ENCODE data around the gene PRDM10. TPM values are rescaled to one million over a fixed set of nuclear protein-coding genes. Genes with fewer than 3 reads are reported as not detected.
A peak's percentile ranks its signal among the peaks of the same experiment; 100 is the strongest.

Gene PRDM10
- total RNA-seq, 1 donor from 2014 or later, result 4.7 TPM

DNA sequence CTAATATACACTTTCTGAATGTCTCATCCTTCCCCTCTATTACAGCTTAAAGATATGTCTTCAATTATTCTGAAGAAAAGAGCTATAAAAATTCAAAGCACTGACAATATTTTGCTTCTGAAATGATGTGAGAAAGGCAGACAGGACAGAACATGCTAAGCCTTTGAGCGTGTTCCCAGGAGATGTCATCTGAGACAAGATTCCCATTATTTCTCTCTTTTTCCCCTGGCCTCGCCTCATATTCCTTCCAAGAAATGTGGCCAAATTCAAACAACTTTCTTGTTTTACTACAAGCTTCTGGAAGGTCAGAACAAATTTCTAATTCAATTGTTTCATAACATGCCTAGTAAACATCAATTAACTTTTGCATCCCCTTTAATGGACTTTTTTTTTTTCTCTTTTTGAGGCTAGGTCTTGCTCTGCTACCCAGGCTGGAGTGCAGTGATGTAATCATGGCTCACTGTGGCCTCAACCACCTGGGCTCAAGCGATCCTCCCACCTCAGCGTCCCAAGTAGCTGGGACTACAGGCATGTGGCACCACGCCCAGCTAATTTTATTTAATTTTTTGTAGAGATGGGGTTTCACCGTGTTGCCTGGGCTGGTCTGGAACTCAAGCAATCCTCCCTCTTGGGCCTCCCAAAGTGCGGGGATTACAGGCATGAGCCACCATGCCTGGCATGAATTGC lies 70.1 kb downstream of the PRDM10 start:
- no peak overlapping the region for H3K4me3 ChIP-seq (ENCODE audit: low read depth, low read length)
- DNase-seq (ENCODE audit: low read depth), result peak; percentile 57
- no peak for FAIRE-seq
- H3K36me3 ChIP-seq (ENCODE audit: control insufficient read depth, insufficient read depth, low read length), result peaks cover 2% of the 10 kb centered on the region
- no peaks in the 10 kb centered on the region for H3K27me3 ChIP-seq (ENCODE audit: control insufficient read depth, insufficient read depth, low read length)
- TF ChIP-seq CTCF (IDR thresholded peaks at IDR 0.05; ENCODE audit: insufficient read depth, low read length, severe bottlenecking), result no peak

DNA sequence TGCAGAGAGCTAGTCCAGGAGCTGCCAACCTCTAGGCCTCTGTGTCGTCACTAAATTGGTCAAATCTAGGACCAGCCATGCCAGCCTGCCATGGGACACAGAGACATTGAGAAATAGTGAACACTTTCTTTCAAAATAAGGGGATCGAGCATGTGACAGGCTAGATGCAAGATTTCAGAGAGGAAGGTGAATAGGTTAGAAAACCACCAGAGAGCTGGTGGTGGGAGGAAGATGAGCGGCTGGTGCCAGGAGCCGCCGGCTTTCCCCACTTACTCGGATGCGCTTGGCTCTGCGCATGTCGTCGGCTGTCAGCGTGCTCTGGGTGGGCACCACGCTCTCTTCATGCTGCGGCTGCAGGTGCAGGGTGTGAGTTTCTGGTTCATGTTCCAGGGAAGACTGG lies 71.9 kb downstream of the PRDM10 start:
- H3K27me3 ChIP-seq (ENCODE audit: control insufficient read depth, insufficient read depth, low read length), result no peaks in the 10 kb centered on the region
- no peak for TF ChIP-seq CTCF (IDR thresholded peaks at IDR 0.05; ENCODE audit: insufficient read depth, low read length, severe bottlenecking)
- H3K36me3 ChIP-seq (ENCODE audit: control insufficient read depth, insufficient read depth, low read length), result peaks cover 2% of the 10 kb centered on the region
- H3K4me3 ChIP-seq (ENCODE audit: low read depth, low read length), result no peak overlapping the region
- FAIRE-seq (no peak), DNase-seq (ENCODE audit: low read depth) (no peak)

GRCh38 chr11:129930296-129930695 lies 72.3 kb downstream of the PRDM10 start:
- FAIRE-seq (no peak), DNase-seq (ENCODE audit: low read depth) (peak; percentile 72)
- TF ChIP-seq CTCF (IDR thresholded peaks at IDR 0.05; ENCODE audit: insufficient read depth, low read length, severe bottlenecking), result no peak
- no peaks in the 10 kb centered on the region for H3K27me3 ChIP-seq (ENCODE audit: control insufficient read depth, insufficient read depth, low read length)
- peaks cover 2% of the 10 kb centered on the region for H3K36me3 ChIP-seq (ENCODE audit: control insufficient read depth, insufficient read depth, low read length)
- H3K4me3 ChIP-seq (ENCODE audit: low read depth, low read length), result no peak overlapping the region

DNA sequence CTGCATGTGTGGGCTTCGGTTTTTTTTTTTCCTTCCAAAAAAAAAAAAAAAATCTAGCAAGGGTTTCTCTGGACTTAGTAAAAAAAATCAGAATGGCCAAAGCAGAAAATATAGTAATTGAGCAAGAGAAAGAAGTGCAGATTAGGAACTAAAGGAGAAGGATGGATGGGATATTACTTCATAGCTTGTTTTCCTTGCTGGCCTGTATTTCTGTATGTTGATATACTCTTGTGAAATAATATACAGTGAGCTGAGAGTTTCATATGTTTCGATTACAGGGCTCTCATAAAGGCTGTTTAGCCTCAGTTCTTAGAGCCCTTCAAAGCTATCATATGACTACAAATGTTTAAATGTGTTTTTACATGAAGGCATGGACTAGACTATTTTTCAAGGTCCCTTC lies 72.9 kb downstream of the PRDM10 start:
- H3K27me3 ChIP-seq (ENCODE audit: control insufficient read depth, insufficient read depth, low read length), result no peaks in the 10 kb centered on the region
- no peak overlapping the region for H3K4me3 ChIP-seq (ENCODE audit: low read depth, low read length)
- TF ChIP-seq CTCF (IDR thresholded peaks at IDR 0.05; ENCODE audit: insufficient read depth, low read length, severe bottlenecking), result no peak
- FAIRE-seq (no peak), DNase-seq (ENCODE audit: low read depth) (no peak)
- H3K36me3 ChIP-seq (ENCODE audit: control insufficient read depth, insufficient read depth, low read length), result peaks cover 4% of the 10 kb centered on the region

DNA sequence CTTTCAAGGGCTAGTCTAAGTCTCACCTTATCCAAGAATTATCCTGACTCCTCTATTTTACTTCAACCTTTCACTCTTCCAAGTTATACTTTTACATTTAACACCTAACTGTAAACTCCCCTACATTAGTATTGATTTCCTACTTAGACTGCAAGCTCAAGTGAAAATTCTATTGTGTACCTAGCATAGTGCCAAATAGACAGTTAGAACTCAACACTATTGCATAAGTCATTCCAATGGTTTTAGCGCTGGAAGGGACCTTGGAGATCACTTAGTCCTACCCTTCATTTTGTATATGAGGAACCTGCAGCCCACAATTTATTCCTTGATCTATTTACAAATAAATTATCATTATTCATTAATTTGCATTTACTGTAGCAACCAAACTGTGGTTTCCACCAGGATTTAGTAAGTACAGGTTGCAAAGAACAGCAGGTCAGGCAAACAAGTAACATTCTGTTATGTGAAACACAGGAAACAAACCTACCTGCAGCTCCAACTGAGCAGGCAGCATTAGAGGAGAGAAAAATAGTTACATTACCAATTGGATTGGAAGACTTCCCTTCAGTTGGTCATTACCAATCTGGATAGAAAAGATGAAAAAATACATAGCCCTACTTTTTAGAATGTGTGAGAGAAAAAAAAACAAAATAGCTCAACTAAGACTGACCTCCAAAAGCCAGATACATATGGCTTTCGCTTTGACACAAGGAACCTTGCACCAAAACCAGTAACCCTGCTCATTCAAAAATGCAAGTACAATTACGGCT lies 73.5 kb downstream of the PRDM10 start:
- no peaks in the 10 kb centered on the region for H3K27me3 ChIP-seq (ENCODE audit: control insufficient read depth, insufficient read depth, low read length)
- no peak for TF ChIP-seq CTCF (IDR thresholded peaks at IDR 0.05; ENCODE audit: insufficient read depth, low read length, severe bottlenecking)
- peaks cover 4% of the 10 kb centered on the region for H3K36me3 ChIP-seq (ENCODE audit: control insufficient read depth, insufficient read depth, low read length)
- no peak for DNase-seq (ENCODE audit: low read depth)
- FAIRE-seq, result no peak
- H3K4me3 ChIP-seq (ENCODE audit: low read depth, low read length), result no peak overlapping the region

All from bronchial epithelial cell (primary cell).